ENCODE data around the gene EEF1A2. TPM values are rescaled to one million over a fixed set of nuclear protein-coding genes. Genes with fewer than 3 reads are reported as not detected.
A peak's percentile ranks its signal among the peaks of the same experiment; 100 is the strongest.

The EEF1A2 gene
- total RNA-seq, 4 donors from 2014 or later: not detected

DNA sequence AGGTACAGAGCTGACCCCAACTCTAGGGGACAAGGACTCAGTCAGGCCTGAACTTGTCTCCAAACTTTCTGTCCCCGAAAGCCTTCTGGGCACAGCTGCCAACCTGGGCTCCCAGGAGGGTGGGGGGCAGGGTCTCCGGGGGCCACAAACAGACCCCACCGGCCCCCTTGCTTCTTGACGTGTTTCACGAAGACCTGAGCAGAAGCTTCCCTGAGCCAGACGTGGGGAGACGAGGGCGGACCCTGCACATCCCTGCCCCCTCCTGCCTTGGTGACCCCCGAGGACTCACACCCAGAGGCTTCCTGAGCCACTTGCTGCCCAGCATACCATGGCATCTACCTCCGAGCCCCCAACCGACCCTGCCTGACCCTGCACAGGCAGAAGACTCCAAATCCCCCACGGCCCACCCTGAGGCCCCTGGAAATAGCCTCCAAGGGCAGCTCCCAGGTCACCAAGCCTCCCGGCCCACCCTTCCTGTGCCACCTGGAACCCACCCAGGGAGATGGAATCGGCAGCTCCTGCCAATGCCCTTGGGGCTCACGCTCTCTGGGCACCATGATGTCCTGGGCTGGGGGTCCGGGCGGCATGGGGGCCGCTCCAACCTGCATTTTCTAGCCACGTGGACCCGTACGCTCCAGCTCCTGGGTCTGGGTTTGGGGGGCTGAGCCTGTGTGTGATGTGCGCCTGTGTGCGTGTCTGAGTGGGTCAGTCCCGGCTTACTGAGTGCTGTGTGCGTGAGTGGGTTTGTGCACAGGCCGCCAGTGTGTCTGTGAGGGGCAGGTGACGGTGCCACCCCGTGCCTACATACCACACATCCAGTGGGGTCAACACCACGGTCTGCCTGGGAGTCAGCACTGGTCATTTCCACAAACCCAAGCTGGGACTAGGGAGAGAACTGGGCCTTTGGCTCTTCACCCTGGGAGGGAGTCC, 40.8 kb upstream of the EEF1A2 start:
- TF ChIP-seq POLR2A (IDR thresholded peaks at IDR 0.05): no peak
- no peak for TF ChIP-seq EP300 (IDR thresholded peaks at IDR 0.05)
- TF ChIP-seq, protein P1, sequence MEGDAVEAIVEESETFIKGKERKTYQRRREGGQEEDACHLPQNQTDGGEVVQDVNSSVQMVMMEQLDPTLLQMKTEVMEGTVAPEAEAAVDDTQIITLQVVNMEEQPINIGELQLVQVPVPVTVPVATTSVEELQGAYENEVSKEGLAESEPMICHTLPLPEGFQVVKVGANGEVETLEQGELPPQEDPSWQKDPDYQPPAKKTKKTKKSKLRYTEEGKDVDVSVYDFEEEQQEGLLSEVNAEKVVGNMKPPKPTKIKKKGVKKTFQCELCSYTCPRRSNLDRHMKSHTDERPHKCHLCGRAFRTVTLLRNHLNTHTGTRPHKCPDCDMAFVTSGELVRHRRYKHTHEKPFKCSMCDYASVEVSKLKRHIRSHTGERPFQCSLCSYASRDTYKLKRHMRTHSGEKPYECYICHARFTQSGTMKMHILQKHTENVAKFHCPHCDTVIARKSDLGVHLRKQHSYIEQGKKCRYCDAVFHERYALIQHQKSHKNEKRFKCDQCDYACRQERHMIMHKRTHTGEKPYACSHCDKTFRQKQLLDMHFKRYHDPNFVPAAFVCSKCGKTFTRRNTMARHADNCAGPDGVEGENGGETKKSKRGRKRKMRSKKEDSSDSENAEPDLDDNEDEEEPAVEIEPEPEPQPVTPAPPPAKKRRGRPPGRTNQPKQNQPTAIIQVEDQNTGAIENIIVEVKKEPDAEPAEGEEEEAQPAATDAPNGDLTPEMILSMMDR (IDR thresholded peaks at IDR 0.05): no peak
- H3K27me3 ChIP-seq: peaks cover 0 to 23% of the 10 kb centered on the region in 2 donors
- no peak overlapping the region for H3K27ac ChIP-seq

DNA sequence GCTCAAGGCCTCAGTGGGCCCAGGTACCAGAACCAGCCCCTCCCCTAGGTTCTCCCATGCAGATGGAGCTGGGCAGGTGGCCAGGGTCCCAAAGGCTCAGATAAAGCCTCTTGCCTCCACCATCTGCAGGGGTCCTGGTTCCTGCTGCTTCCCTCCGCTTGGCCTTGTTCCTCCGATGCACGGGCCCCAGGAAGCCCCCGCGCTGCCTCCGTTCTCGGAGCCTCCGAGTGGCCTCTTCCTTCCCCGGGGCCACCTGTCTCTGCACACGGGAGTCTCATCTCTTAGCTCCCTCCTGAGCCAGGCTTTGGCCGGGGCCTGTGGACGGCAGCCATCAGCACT, 40.2 kb upstream of the EEF1A2 start:
- no peak for TF ChIP-seq EP300 (IDR thresholded peaks at IDR 0.05)
- TF ChIP-seq, protein P1 (IDR thresholded peaks at IDR 0.05): no peak
- no peak for TF ChIP-seq POLR2A (IDR thresholded peaks at IDR 0.05)
- Histone ChIP-seq H3K9me3 (no peaks in the 10 kb centered on the region), H3K27me3 (peaks cover 0 to 27% of the 10 kb centered on the region in 2 donors), H3K27ac (no peak overlapping the region), H3K36me3 (no peaks in the 10 kb centered on the region), H3K4me3 (no peak overlapping the region), H3K4me1 (peaks cover 0 to 42% (median 11%) of the 10 kb centered on the region in 4 donors)
- DNase-seq (ENCODE audit: low spot score in 2 of 2): no peak
- 78 to 82% methylated on average over 12 of the region's 12 CpGs for WGBS, 2 donors

More for the DNA sequence above, 40.8 kb upstream of the EEF1A2 start:
- 86 to 93% methylated on average over 23 to 29 of the region's 29 CpGs for whole genome bisulfite sequencing, 2 donors
- Histone ChIP-seq H3K4me3 (no peak overlapping the region), H3K4me1 (peaks cover 0 to 35% (median 9%) of the 10 kb centered on the region in 4 donors), H3K9me3 (no peaks in the 10 kb centered on the region), H3K36me3 (no peaks in the 10 kb centered on the region)
- no peak for DNase-seq (ENCODE audit: low spot score in 2 of 2)

DNA sequence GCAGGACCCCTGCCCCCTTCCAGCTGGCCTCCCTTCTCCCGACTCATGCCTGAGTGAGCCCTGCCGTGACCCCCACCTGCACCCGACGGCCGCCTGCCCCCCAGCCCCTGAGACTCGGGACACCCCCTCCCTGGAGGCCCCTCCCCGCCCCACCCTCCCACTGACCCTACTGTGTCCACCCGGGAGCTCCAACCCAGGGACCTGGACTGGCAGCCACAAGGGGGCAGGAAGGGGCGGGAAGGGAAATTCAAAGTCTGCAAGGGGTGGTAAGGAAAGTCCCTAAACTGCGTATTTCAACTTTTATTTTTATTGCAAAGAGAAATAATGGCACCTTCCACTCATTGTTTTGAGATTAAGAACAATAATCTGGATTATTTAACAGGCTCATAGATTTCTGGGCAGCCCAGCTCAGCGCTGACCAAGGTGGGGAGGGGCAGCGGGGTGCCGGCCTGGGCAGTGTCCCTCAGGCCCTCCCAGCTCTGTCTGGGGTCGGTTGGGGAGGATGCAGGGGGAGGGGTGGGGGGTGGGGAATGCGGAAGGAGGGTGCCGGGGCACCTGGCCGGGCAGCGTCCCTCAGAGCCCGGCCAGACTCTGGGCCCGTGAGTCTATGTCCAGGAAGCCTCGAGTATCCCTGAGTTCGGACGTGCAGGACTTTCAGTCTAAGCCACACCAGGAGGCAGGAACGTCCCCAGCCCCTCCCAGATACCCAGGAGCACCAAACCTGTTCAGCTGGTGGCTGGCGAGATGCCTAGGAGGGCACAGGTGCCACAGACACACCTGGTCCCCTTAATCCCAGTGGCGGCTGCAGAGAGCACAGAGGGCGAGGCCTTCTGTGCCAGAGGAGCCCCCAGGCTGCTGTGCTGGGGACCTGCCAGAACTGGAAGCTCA, 39.6 kb upstream of the EEF1A2 start:
- 27 to 53% methylated on average over 19 to 26 of the region's 27 CpGs for WGBS, 2 donors
- no peaks in the 10 kb centered on the region for H3K36me3 ChIP-seq
- H3K4me3 ChIP-seq: peak overlapping the region in 3 of 4 donors; percentile 15 to 42 (median 36)
- peak overlapping the region in 2 of 4 donors; percentile 52 to 60 for H3K27ac ChIP-seq
- no peak for TF ChIP-seq EP300 (IDR thresholded peaks at IDR 0.05)
- TF ChIP-seq, protein P1 (IDR thresholded peaks at IDR 0.05): peak in 1 of 5 experiments; percentile 37
- peaks cover 0 to 43% (median 11%) of the 10 kb centered on the region in 4 donors for H3K4me1 ChIP-seq
- H3K9me3 ChIP-seq: no peaks in the 10 kb centered on the region
- no peak for DNase-seq (ENCODE audit: low spot score in 2 of 2)
- peaks cover 0 to 32% of the 10 kb centered on the region in 2 donors for H3K27me3 ChIP-seq

DNA sequence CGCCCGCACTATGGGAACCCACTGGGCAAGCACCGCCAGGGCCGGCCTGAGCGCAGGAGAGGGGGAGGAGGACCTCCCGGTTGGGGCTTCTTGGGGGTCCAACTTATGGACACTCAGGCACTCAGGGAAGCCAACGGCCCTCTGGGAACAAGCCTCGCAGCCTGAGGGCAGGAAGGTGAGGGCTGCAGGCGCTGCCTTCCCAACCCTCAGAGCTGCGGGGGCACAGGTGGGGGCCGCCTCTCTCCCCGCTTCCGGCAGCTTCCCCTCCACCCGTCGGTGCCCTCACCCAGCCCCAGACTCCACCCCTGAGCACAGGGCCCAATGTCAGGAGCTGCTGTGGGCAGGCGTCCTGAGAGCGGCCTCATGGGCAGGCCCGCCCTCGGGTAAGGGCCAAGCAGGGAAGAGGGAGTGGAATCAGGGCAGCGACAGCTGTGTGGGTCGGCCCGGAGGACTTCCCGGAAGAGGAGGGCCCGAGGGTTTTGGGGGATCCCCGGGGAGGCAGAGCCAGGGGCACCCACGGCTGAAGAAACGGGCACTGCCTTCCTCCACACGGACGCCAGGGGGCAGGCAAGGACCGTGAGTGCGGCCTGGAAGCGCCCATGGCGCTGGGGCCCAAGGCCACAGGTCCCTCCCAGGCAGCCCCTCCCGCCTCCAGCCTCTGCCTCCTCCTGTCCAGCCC, 38.8 kb upstream of the EEF1A2 start:
- Histone ChIP-seq H3K9me3 (no peaks in the 10 kb centered on the region), H3K36me3 (no peaks in the 10 kb centered on the region), H3K4me1 (peaks cover 0 to 43% (median 11%) of the 10 kb centered on the region in 4 donors), H3K27ac (peak overlapping the region in 2 of 4 donors; percentile 60 to 79), H3K27me3 (peaks cover 0 to 32% of the 10 kb centered on the region in 2 donors), H3K4me3 (peak overlapping the region in 3 of 4 donors; percentile 15 to 42 (median 36))
- peak in 1 of 2 donors; percentile 18 for TF ChIP-seq EP300 (IDR thresholded peaks at IDR 0.05)
- TF ChIP-seq, protein P1 (IDR thresholded peaks at IDR 0.05): peak; percentile 88 to 99 (median 95)
- TF ChIP-seq POLR2A (IDR thresholded peaks at IDR 0.05): no peak
- DNase-seq (ENCODE audit: low spot score in 2 of 2): peak; percentile 43 to 71
- WGBS, 2 donors: 8 to 13% methylated on average over 17 to 30 of the region's 34 CpGs

Measured in tibial nerve (tissue), 4 donors.